GM23248 (cell line): ENCODE measurements around the gene MTRF1L. TPM values are rescaled to one million over a fixed set of nuclear protein-coding genes. Genes with fewer than 3 reads are reported as not detected.
A peak's percentile ranks its signal among the peaks of the same experiment; 100 is the strongest.

Experiments used
- DNase-seq: peaks from one replicate; pipeline ENCODE4 v3.0.0-alpha.2; 2015
- H2AFZ ChIP-seq: fragments of 200-600 bp; sonication (generic); 2 replicates; pipeline ENCODE4 v1.6.1; 2016; ENCODE audit warnings: antibody characterized with exemption
- H3F3A ChIP-seq: fragments of 200-600 bp; sonication (generic); 2 replicates; pipeline ENCODE4 v1.6.1; 2016; ENCODE audit warnings: mild to moderate bottlenecking, antibody characterized with exemption, mixed run types; ENCODE audit not compliant: insufficient read depth
- H3K27ac ChIP-seq: fragments of 200-600 bp; sonication (generic); 2 replicates; pipeline ENCODE4 v1.5.1; 2016; ENCODE audit warnings: mild to moderate bottlenecking
- H3K27me3 ChIP-seq: fragments of 200-600 bp; sonication (generic); replicated peaks from 2 replicates; pipeline ENCODE4 v1.6.1; 2016; ENCODE audit warnings: mild to moderate bottlenecking; ENCODE audit not compliant: insufficient read depth
- H3K36me3 ChIP-seq: fragments of 200-600 bp; sonication (generic); 2 replicates; pipeline ENCODE4 v1.6.1; 2016; ENCODE audit warnings: low read depth, mild to moderate bottlenecking
- H3K4me1 ChIP-seq: fragments of 200-600 bp; sonication (generic); 2 replicates; pipeline ENCODE4 v1.6.1; 2016; ENCODE audit warnings: mild to moderate bottlenecking; ENCODE audit not compliant: insufficient read depth
- H3K4me2 ChIP-seq: fragments of 200-600 bp; sonication (generic); one replicate; pipeline ENCODE4 v1.6.1; 2016; ENCODE audit warnings: mild to moderate bottlenecking; ENCODE audit not compliant: unreplicated experiment
- H3K4me3 ChIP-seq: fragments of 200-600 bp; sonication (generic); 2 replicates; pipeline ENCODE4 v1.5.1; 2016; ENCODE audit warnings: mild to moderate bottlenecking
- H3K79me2 ChIP-seq: fragments of 200-600 bp; sonication (generic); 2 replicates; pipeline ENCODE4 v1.6.1; 2016; ENCODE audit warnings: mild to moderate bottlenecking; ENCODE audit not compliant: insufficient read depth
- H3K9ac ChIP-seq: fragments of 200-600 bp; sonication (generic); 2 replicates; pipeline ENCODE4 v1.6.1; 2016; ENCODE audit warnings: mild to moderate bottlenecking
- H3K9me2 ChIP-seq: fragments of 200-600 bp; sonication (generic); 2 replicates; pipeline ENCODE4 v1.6.1; 2016; ENCODE audit warnings: mixed run types, mild to moderate bottlenecking, moderate library complexity; ENCODE audit not compliant: insufficient read depth
- H3K9me3 ChIP-seq: fragments of 200-600 bp; sonication (generic); one replicate; pipeline ENCODE4 v1.6.1; 2017; ENCODE audit warnings: low read depth
- H4K20me1 ChIP-seq: fragments of 200-600 bp; sonication (generic); 2 replicates; pipeline ENCODE4 v1.6.0; 2016; ENCODE audit not compliant: insufficient read depth
- EZH2 ChIP-seq: fragments of 200-600 bp; sonication (generic); IDR thresholded peaks from 2 replicates; pipeline ENCODE4 v1.6.1; 2018; ENCODE audit warnings: antibody characterized with exemption, mild to moderate bottlenecking; ENCODE audit not compliant: insufficient read depth, poor library complexity, severe bottlenecking
- EZH2phosphoT487 ChIP-seq: fragments of 200-600 bp; sonication (generic); IDR thresholded peaks from 2 replicates; pipeline ENCODE4 v1.6.1; 2018; ENCODE audit warnings: antibody characterized with exemption, moderate library complexity, mild to moderate bottlenecking, low read depth; ENCODE audit not compliant: insufficient read depth
- WGBS, 2 experiments: methylation state at CpG; one replicate each; pipeline ENCODE4 v1.1.6; 2015 to 2017; ENCODE audit warnings: low lambda C conversion rate in 2 of 2, low coverage in 1 of 2; ENCODE audit errors: missing lambda C conversion rate in 2 of 2; 5-methylcytosine and 5-hydroxymethylcytosine counted together
- in situ Hi-C: fragments of 300-500 bp; cut with MboI; formaldehyde crosslinking; loops from 2 replicates; pipeline ENCODE4 v1.15.0; 2020
- polyA plus RNA-seq: library from polyadenylated mRNA; unstranded; fragments of >200 nt; fragmentation: Nextera tagmentation; extraction: Ambion mirVana; gene quantifications from 2 replicates; pipeline ENCODE4 v1.2.1, GENCODE V29; 2016
- total RNA-seq: library from RNA; depleted of rRNA; stranded (reverse); fragments of >200 nt; shearing (Covaris generic); gene quantifications from 2 replicates; pipeline ENCODE4 v1.2.3, GENCODE V29; 2014

MTRF1L gene
- total and polyA plus RNA-seq, 2 experiments from 2014 or later = 16.3 to 21.9 TPM

- H3K27ac ChIP-seq = no peak overlapping the region
- H3K9me2 ChIP-seq = no peaks in the 10 kb centered on the region
- no peak overlapping the region for H3K9ac ChIP-seq
- H3K9me3 ChIP-seq = no peaks in the 10 kb centered on the region
- H3K27me3 ChIP-seq = no peaks in the 10 kb centered on the region
- H3K4me2 ChIP-seq = no peak overlapping the region
- H2AFZ ChIP-seq = no peak overlapping the region
- H3K79me2 ChIP-seq = no peaks in the 10 kb centered on the region
- H4K20me1 ChIP-seq = no peaks in the 10 kb centered on the region
- TF ChIP-seq EZH2 (no peak), EZH2phosphoT487 (no peak)
- no peak for DNase-seq
- no peaks in the 10 kb centered on the region for H3F3A ChIP-seq
- H3K4me3 ChIP-seq = no peak overlapping the region
- no peaks in the 10 kb centered on the region for H3K36me3 ChIP-seq
- H3K4me1 ChIP-seq = no peaks in the 10 kb centered on the region
- in situ Hi-C loops = loop anchor here (25.0 kb wide), 1 partner anchor 892 kb away; no protein-coding TSS in a partner anchor
Observed at GRCh38 chr6:153045271-153045670, 42.8 kb upstream of the MTRF1L start.

DNA sequence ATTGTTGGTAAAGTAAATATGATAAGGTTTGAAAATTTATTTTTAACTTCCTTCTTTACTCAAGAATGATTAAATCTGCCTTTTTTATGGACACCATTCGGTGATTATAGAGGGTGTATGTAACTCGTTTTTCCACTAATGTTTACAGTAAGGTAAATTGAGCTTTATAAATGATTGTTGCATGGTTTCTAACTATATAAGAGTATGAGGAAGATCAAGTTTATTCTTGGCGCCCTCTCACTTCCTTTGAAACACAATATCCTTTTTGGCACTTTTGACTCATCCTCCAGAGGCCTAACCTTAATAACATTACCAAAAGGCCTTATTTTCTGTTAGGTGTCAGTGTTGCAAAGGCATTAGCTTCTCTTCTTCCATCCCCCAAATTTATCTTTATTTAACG lies 41.8 kb upstream of the MTRF1L start:
- Histone ChIP-seq H3K9me3 (no peaks in the 10 kb centered on the region), H3K79me2 (no peaks in the 10 kb centered on the region), H3K27ac (no peak overlapping the region), H3K4me2 (no peak overlapping the region), H3K27me3 (no peaks in the 10 kb centered on the region), H3K9me2 (no peaks in the 10 kb centered on the region), H3K4me1 (no peaks in the 10 kb centered on the region), H3K4me3 (no peak overlapping the region), H3F3A (no peaks in the 10 kb centered on the region), H3K9ac (no peak overlapping the region), H2AFZ (no peak overlapping the region), H4K20me1 (no peaks in the 10 kb centered on the region), H3K36me3 (no peaks in the 10 kb centered on the region)
- DNase-seq = no peak
- TF ChIP-seq EZH2 (no peak), EZH2phosphoT487 (no peak)
- in situ Hi-C loops = loop anchor here (25.0 kb wide), 1 partner anchor 893 kb away; no protein-coding TSS in a partner anchor
- WGBS, 2 experiments = 85 to 86% methylated on average over 4 of the region's 4 CpGs

DNA sequence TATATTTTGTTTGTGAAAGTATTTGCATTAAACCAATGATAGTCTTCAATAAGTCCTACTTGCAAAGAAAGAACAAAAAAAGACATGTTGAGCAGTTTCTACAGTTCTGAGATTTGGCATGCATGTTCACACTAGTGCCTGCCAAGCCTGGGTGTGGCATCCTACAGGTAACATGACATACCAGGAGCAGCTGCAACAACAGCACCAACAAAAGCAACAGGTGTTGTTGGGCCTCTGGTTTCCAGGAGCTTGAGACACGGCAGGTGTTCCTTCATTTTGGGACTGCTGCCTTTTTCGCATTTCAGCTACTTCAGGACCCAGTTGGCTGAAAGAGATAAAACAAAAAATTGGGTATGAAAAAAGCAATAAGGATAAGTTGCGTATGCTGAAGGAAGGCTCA lies 41.2 kb upstream of the MTRF1L start:
- no peaks in the 10 kb centered on the region for H3F3A ChIP-seq
- in situ Hi-C loops = loop anchor here (25.0 kb wide), 1 partner anchor 894 kb away; no protein-coding TSS in a partner anchor
- H3K9ac ChIP-seq = no peak overlapping the region
- no peaks in the 10 kb centered on the region for H3K79me2 ChIP-seq
- H3K27me3 ChIP-seq = no peaks in the 10 kb centered on the region
- no peak for DNase-seq
- no peak overlapping the region for H3K4me3 ChIP-seq
- 98 to 99% methylated on average over 3 of the region's 3 CpGs for WGBS, 2 experiments
- H3K9me3 ChIP-seq = no peaks in the 10 kb centered on the region
- TF ChIP-seq EZH2 (no peak), EZH2phosphoT487 (no peak)
- H2AFZ ChIP-seq = no peak overlapping the region
- no peak overlapping the region for H3K27ac ChIP-seq
- peaks cover 3% of the 10 kb centered on the region; the same call in 1 of the 2 replicates for H3K4me1 ChIP-seq
- H3K36me3 ChIP-seq = no peaks in the 10 kb centered on the region
- no peak overlapping the region for H3K4me2 ChIP-seq
- no peaks in the 10 kb centered on the region for H3K9me2 ChIP-seq
- H4K20me1 ChIP-seq = no peaks in the 10 kb centered on the region

DNA sequence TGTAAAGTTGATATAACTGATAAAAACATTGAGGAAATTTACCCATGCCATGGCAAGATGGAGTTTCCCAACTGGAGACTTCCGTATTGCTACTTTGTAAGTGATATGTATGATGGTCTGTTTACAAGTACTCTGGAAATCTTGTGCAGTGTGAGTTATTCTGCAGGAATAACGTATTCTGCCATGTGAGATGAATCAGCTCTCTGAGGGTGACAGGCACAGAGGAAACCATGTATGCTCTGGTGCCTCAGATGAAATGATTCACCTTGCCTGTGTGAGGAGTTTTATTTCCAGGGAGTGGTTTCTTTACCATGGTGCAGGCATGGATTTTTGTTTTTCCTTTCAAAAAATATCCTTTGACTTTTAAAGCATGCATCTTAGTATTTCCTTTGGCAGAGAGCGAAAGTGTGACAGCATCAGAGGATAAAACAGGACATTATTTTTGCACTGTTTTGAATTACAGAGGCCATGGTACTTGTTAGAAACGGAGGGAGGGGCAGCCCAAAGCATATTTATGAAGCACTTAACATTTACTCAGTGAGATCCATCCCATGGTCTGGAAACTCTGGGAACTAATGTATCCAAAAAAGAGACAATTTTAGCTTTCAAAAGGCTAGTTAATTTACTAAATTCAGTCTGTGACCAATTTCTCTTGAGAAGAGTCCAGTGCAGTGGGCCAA lies 36.0 kb upstream of the MTRF1L start:
- Histone ChIP-seq H3K4me3 (no peak overlapping the region), H3K9ac (no peak overlapping the region), H2AFZ (peak overlapping the region; percentile 48), H4K20me1 (no peaks in the 10 kb centered on the region), H3K4me1 (peaks cover 11% of the 10 kb centered on the region), H3F3A (0 out of 2 replicates have a peak, but pooled peaks cover 5% of the 10 kb centered on the region), H3K27ac (0 out of 2 replicates have a peak overlapping the region, but pooled peaks have one; percentile 8), H3K36me3 (no peaks in the 10 kb centered on the region), H3K9me3 (no peaks in the 10 kb centered on the region), H3K27me3 (no peaks in the 10 kb centered on the region), H3K9me2 (no peaks in the 10 kb centered on the region), H3K4me2 (peak overlapping the region; percentile 19), H3K79me2 (no peaks in the 10 kb centered on the region)
- DNase-seq = peak; percentile 84
- WGBS, 2 experiments = 5 to 16% methylated on average over 4 of the region's 4 CpGs
- TF ChIP-seq EZH2phosphoT487 = no peak
- no peak for TF ChIP-seq EZH2
- in situ Hi-C loops = loop anchor here (10.0 to 25.0 kb wide), 2 partner anchors 476 to 899 kb away; no protein-coding TSS in a partner anchor
